GM18498 (cell line): Measurements from ENCODE around the gene RAPGEF2.
"Not testable (repeated sequence)": the region's sequence is repeated elsewhere in the genome, so short reads cannot be mapped to it uniquely, and the experiment has no call there.

Source experiments
- ATAC-seq: cut with Tn5 transposase; IDR thresholded peaks from one replicate; pipeline ENCODE4 v1.9.1; 2021; ENCODE audit warnings: mild to moderate bottlenecking, moderate library complexity; ENCODE audit not compliant: unreplicated experiment

RAPGEF2 gene

GRCh38 chr4:159297091-159297490, 194.2 kb downstream of the RAPGEF2 start:
- ATAC-seq, result no peak

DNA sequence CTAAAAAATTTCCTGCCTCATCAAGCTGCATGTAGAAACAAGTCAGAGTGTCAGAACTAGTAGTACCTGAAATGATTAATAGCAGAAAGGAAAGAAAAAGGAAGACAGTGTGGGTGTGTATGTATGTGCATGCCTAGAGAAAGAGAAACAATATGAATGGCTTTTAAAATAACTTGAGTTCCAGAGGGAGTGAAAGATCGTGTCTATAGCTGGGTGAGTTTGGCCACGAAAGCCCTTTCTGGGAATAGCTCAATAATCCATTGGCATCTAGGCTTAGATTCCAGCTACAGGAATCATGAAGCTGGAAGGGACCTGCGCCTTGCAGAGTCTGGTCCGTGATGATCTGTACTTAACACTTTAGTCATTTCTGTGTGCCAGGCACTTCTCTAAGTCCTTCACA, 195.6 kb downstream of the RAPGEF2 start:
- peak; percentile 87 for ATAC-seq

DNA sequence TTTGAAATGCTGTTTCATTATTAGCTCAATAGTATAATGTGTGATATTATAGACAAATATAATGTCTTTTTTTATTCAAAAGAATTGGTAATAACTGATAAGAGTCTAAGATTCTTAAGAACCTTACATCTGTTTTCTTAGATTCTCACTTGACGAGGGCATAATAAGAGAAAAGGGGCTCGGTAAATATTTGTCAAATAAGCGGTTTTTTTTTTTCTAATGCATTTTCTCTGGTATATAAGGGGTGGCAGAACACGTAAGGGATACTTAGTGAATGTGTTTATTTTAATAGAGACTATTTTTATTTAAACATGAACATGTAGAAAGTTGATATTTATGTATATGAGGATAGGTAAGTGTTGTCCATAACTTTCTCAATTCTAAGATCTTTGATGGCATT, 200.6 kb downstream of the RAPGEF2 start:
- ATAC-seq, result no peak

DNA sequence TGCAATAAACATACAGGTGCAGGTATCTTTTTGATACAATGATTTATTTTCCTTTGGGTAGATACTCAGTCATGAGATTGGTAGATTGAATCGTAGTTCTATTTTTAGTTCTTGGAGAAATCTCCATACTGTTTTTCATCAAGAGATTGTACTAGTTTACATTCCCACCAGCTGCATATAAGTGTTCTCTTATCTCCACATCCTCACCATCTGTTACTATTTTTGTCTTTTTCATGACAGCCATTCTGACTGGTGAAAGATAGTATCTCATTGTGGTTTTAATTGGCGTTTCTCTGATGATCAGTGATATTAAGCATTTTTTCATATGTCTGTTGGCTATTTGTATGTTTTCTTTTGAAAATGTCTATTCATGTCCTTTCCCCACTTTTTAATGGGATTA, 202.2 kb downstream of the RAPGEF2 start:
- no peak for ATAC-seq

DNA sequence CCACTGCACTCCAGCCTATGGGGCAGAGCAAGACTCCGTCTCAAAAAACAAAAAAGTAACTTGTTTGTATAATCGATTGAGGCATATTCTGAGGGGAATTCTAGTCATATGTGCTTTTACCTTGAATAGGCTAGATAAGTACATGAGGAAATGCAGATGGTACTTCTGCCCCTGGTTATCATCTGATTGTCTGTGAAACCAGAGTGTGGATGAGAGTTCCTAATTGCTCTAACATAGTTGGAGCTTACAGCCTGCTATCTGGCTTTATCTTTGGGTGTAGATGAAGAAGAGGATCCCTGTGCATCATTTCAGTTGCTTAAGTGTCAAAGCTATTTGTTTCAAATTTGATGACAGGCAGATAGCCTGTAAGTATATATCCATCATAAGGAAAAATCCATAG, 205.1 kb downstream of the RAPGEF2 start:
- ATAC-seq, result no peak

- no peak for ATAC-seq
These were observed 205.9 kb downstream of the RAPGEF2 start for GRCh38 chr4:159308566-159309340.

DNA sequence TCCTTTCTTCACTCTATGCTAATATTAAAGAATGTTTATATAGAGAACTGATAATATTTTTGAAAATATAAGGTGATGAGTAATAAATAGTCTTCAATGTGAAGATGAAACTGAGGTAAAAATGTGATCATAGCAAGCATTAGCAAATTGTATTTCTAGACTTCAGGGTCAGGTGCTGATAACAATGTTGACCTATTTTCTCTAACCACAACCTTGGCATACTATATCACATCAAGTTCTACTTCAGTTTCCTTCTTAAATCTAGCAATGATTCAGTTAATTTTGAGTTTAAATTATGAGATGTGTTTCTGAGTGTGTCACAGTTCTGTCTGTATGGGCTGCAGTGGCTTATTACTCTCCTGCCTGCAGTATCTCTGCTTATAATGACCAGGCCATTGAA, 209.4 kb downstream of the RAPGEF2 start:
- ATAC-seq, result no peak

DNA sequence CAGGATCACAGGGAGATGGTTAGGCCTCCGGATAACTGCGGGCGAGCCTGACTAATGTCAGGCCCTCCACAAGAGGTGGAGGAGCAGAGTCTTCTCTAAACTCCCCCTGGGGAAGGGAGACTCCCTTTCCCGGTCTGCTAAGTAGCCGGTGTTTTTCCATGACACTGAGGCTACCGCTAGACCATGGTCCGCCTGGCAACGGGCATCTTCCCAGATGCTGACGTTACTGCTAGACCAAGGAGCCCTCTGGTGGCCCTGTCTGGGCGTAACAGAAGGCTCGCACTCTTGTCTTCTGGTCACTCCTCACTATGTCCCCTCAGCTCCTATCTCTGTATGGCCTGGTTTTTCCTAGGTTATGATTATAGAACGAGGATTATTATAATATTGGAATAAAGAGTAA, 213.0 kb downstream of the RAPGEF2 start:
- not testable (repeated sequence) for ATAC-seq

GRCh38 chr4:159317203-159317602, 214.3 kb downstream of the RAPGEF2 start:
- no peak for ATAC-seq

DNA sequence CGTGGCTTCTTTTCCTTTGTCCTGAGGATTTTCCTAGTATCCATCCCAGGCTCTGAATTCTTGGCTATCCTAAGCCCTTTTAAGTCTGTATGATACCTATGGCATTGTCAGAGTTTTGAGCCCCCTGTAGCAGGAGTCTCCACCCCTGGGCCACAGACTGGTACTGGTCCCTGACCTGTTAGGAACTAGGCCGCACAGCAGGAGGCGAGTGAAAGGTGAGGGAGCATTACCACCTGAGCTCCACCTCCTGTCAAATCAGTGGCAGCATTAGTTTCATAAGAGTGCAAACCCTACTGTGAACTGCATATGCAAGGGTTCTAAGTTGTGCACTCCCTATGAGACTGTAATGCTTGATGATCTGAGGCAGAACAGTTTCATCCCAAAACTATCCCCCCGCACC, 216.1 kb downstream of the RAPGEF2 start:
- no peak for ATAC-seq

DNA sequence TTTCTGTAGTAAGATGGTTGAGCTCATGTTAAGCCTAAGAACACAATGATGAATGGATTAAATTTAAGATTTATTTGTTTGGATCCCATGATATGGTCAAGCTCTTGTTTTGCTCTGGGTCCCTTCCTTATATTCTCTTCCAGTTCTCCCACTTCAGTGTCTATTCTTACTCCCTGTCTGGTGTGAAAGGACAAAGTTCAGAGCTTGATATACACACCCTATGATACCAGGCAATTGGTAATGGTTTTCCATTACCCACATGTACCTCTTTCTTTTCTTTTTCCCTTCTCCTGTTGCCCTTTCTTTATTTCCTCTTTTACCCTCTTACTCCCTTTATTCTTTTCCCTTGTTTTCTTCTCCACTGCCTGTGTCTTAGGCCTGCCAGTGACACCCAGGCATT, 223.6 kb downstream of the RAPGEF2 start:
- no peak for ATAC-seq

DNA sequence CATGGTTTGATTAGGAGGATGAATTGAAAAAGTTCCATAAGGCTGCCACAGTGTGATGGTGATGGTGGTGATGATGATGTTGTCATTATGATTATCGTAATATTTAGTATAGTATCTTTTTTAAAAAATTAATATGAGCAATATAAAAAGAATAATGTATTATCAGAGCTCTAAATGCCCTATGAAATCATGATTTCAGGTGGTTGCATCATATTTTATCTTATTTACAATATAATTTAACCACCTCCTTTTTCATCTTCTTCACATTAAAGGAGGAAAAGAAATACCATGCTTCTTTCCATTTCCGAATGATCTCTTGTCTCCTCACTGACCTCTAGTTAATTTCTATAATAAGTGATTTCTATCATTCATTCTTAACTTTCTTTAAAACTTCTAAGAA, 225.9 kb downstream of the RAPGEF2 start:
- no peak for ATAC-seq

DNA sequence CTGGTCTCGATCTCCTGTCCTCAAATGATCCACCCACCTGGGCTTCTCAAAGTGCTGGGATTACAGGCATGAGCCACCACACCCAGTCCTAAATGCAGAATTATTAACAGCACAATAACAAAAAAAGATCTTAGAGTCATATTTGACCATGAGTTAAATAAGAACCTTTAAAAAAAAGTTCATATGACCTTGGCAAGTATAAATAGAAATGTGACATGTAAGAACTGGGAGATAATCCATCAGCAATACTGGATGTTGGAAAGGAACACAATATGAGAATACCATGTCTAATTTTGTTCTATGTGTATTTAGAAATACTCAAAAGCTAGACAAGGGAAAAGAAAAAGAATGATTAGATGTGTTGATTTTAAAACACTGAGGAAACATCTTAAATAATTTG, 231.6 kb downstream of the RAPGEF2 start:
- ATAC-seq, result no peak

- ATAC-seq, result no peak
These were observed 234.2 kb downstream of the RAPGEF2 start for GRCh38 chr4:159337041-159337440.

GRCh38 chr4:159341522-159341921, 238.6 kb downstream of the RAPGEF2 start:
- no peak for ATAC-seq

DNA sequence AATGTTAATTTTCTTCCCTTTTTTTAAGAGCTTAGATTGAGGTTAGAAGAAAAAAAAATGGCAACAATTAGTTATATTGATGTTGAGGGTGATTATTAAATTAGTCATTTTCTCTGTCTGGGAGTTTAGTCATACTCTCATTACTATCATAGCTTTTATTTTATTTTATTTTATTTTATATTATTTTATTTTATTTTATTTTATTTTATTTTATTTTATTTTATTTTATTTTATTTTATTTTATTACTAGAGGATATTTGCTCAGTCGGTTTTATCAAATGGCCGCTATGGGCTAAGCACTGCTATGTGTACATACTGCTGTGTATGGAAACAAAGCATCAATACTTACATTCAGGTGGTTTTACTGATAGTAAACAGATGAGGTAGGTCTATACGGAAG, 239.5 kb downstream of the RAPGEF2 start:
- ATAC-seq, result no peak

DNA sequence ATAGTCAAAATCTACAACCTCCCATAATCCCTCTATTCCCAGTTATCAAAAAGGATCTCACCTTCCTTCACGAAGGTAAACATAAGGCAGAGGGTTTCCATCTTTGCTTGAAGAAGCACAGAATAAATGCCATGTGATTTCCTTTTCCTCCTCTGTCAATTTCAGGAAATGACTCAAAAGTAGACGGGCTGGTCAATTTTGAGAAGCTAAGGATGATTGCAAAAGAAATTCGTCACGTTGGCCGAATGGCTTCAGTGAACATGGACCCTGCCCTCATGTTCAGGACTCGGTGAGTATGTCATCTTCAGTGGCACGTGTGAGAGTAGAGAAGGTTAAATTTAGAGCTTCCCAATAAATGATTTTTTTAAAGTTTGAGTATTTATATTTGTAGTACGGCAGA, 240.2 kb downstream of the RAPGEF2 start:
- no peak for ATAC-seq

GRCh38 chr4:159344877-159345276, 242.0 kb downstream of the RAPGEF2 start:
- no peak for ATAC-seq

DNA sequence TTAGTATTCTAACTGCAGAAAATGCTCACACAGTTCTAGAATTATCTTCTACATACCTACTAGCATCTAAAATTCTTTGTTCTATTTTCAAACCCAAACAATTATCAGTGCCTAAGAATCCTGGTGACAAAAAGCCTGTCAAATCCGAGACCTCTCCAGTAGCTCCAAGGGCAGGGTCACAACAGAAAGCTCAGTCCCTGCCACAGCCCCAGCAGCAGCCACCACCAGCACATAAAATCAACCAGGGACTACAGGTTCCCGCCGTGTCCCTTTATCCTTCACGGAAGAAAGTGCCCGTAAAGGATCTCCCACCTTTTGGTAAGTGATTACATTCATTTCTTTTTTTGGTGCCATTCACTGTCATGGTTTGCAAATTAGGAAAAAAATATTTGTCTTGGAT, 243.8 kb downstream of the RAPGEF2 start:
- no peak for ATAC-seq

DNA sequence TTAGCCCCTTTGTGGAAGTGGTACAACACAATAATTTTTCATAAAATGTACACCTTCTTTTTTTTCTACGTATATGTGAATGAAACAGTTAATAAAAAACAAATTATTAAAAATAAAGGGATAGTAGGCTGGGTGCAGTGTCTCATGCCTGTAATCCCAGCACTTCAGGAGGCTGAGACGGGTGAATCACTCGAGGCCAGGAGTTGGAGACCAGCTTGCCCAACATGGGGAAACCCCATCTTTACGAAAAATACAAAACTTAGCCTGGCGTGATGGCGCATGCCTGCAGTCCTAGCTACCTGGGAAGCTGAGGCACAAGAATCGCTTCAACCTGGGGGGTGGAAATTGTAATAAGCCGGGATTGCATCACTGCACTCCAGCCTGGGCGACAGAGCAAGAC, 244.9 kb downstream of the RAPGEF2 start:
- no peak for ATAC-seq

GRCh38 chr4:159349332-159349731, 246.5 kb downstream of the RAPGEF2 start:
- no peak for ATAC-seq

GRCh38 chr4:159352609-159353008, 249.7 kb downstream of the RAPGEF2 start:
- ATAC-seq, result no peak

- no peak for ATAC-seq
These were observed 250.7 kb downstream of the RAPGEF2 start for GRCh38 chr4:159353422-159354116.
